ENCODE data around the gene SND1.

DNA sequence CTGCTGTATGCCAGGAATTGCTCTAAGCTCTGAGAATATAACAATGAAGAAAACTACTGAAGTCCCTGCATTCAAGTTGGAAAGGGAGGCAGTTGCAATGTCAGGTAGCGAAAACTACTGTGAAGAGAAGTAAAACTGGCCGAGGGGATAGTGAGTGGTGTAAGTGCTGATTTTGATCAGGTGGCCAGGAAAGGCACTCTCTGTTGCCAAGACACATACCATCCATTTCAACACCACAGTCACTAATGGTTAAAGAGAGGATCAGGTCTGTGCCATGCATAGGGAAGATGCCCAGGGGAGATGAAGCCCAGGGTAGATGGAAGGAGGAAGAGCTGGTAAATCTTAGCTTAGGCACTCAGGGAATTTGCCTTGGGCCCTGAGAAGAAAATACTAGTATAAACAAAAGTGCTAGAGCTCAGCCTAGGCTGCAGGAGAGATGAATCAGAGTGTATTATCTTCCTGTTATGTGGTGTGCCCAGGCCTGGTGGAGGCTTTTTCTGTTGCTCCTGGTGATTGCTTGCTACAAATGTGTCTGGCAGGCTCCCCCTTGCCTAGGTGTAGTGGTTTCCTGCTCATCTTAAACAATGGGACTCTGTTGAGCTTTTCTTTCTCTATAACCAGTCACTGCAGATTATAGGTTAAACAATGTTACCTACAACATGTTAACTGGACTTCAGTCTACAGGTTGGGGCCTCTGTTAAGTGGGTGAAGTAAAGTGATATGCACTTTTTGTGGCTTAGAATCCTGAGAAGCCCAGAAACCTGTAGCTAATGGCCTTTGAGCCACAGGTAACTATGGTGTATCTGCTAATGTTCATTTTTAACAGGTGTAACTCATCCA, 253.7 kb downstream of the SND1 start:
- TF ChIP-seq, protein P1, sequence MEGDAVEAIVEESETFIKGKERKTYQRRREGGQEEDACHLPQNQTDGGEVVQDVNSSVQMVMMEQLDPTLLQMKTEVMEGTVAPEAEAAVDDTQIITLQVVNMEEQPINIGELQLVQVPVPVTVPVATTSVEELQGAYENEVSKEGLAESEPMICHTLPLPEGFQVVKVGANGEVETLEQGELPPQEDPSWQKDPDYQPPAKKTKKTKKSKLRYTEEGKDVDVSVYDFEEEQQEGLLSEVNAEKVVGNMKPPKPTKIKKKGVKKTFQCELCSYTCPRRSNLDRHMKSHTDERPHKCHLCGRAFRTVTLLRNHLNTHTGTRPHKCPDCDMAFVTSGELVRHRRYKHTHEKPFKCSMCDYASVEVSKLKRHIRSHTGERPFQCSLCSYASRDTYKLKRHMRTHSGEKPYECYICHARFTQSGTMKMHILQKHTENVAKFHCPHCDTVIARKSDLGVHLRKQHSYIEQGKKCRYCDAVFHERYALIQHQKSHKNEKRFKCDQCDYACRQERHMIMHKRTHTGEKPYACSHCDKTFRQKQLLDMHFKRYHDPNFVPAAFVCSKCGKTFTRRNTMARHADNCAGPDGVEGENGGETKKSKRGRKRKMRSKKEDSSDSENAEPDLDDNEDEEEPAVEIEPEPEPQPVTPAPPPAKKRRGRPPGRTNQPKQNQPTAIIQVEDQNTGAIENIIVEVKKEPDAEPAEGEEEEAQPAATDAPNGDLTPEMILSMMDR (IDR thresholded peaks at IDR 0.05) = no peak
- no peak for TF ChIP-seq POLR2A (IDR thresholded peaks at IDR 0.05)

Measured in breast epithelium (tissue), 3 donors.